Ectodermal cell (in vitro differentiated cells): Measurements from ENCODE around the gene RBFOX2. TPM values are rescaled to one million over a fixed set of nuclear protein-coding genes. Genes with fewer than 3 reads are reported as not detected.
"Not testable (repeated sequence)": the region's sequence is repeated elsewhere in the genome, so short reads cannot be mapped to it uniquely, and the experiment has no call there.

Source experiments
- H3K27ac ChIP-seq: 2 replicates; pipeline ENCODE4 v1.7.0; 2013; ENCODE audit warnings: mild to moderate bottlenecking, low read depth, low read length; ENCODE audit not compliant: insufficient read depth, poor library complexity, severe bottlenecking
- H3K27me3 ChIP-seq: 2 replicates; pipeline ENCODE4 v1.7.0; 2013; ENCODE audit warnings: mild to moderate bottlenecking, low read length; ENCODE audit not compliant: insufficient read depth, control insufficient read depth, poor library complexity, severe bottlenecking
- H3K36me3 ChIP-seq: one replicate; pipeline ENCODE4 v1.7.0; 2013; ENCODE audit warnings: low read length; ENCODE audit not compliant: control insufficient read depth, insufficient read depth
- H3K4me1 ChIP-seq: one replicate; pipeline ENCODE4 v1.7.0; 2013; ENCODE audit warnings: low read length; ENCODE audit not compliant: control insufficient read depth, insufficient read depth
- H3K4me3 ChIP-seq: 2 replicates; pipeline ENCODE4 v1.7.0; 2013; ENCODE audit warnings: low read depth, low read length, control low read depth; ENCODE audit not compliant: insufficient read depth
- H3K9me3 ChIP-seq: 2 replicates; pipeline ENCODE4 v1.7.0; 2013; ENCODE audit warnings: mild to moderate bottlenecking, low read length, moderate library complexity; ENCODE audit not compliant: control insufficient read depth
- WGBS, 2 experiments: methylation state at CpG; one replicate each; pipeline ENCODE4 v1.1.7; 2013; ENCODE audit warnings: missing lambda C conversion rate in 2 of 2; 5-methylcytosine and 5-hydroxymethylcytosine counted together
- polyA plus RNA-seq, 4 experiments: library from polyadenylated mRNA; stranded (reverse); fragments of 50-300 nt; gene quantifications; one replicate each; pipeline ENCODE4 v1.2.3, GENCODE V29; 2013

RBFOX2 gene
- 159 TPM for polyA plus RNA-seq (2013, experiment 1 of 4)
- 170 TPM for polyA plus RNA-seq (2013, experiment 2 of 4)
- 126 TPM for polyA plus RNA-seq (2013, experiment 3 of 4)
- 142 TPM for polyA plus RNA-seq (2013, experiment 4 of 4)

GRCh38 chr22:36028646-36029405 lies at the start of gene RBFOX2:
Gene RBFOX2, minus strand, starts transcription at chr22:36028824. Its CDS starts 399 bp downstream, at chr22:36028425.
- peaks cover 9% of the 10 kb centered on the region for H3K4me1 ChIP-seq
- no peaks in the 10 kb centered on the region for H3K36me3 ChIP-seq
- H3K9me3 ChIP-seq: no peaks in the 10 kb centered on the region
- H3K4me3 ChIP-seq: peak within 1 kb of the TSS; percentile 83
- H3K27me3 ChIP-seq: no peaks in the 10 kb centered on the region
- peak within 1 kb of the TSS; percentile 88 for H3K27ac ChIP-seq
- WGBS, 2 experiments: 1 to 2% methylated on average over 74 of the region's 74 CpGs

DNA sequence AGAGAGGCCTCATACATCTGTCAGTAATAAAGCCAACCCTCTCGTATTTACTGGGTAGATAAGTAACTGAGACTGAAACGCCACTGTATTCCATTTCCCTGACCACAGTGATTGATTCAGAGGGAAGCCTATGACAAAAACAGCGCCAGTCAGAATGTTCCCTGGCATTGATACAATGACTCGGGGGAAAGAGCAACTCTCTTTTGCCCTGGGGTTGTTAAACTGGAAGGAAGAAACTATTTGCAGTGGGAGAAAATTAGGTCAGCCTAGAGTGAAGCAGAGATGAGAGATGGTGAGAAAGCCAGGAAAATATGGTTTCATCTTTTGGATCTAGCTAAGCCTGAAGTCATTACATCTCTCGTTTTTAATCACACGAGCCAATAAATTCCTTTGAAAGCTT lies 48.6 kb upstream of the RBFOX2 start:
- H3K4me3 ChIP-seq: no peak overlapping the region
- no peaks in the 10 kb centered on the region for H3K4me1 ChIP-seq
- no peaks in the 10 kb centered on the region for H3K9me3 ChIP-seq
- H3K27me3 ChIP-seq: no peaks in the 10 kb centered on the region
- 92 to 96% methylated on average over 6 of the region's 6 CpGs for WGBS, 2 experiments
- H3K36me3 ChIP-seq: no peaks in the 10 kb centered on the region
- H3K27ac ChIP-seq: no peak overlapping the region

DNA sequence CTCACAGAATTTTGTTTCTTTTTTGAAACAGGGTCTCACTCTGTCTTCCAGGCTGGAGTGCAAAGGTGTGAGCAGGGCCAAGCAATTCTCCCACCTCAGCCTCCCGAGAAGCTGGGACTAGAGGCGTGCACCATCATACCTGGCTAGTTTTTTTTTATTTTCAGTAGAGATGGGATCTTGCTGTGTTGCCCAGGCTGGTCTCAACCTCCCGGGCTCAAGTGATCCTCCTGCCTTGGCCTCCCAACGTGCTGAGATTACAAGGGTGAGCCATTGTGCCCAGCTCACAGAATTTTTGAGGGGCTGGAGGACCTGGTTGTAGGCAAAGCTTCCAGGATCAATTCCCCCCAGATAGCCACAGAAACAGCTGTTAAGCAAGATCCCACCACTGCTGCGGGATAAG lies 47.1 kb upstream of the RBFOX2 start:
- H3K4me1 ChIP-seq: no peaks in the 10 kb centered on the region
- no peaks in the 10 kb centered on the region for H3K9me3 ChIP-seq
- no peaks in the 10 kb centered on the region for H3K36me3 ChIP-seq
- no peaks in the 10 kb centered on the region for H3K27me3 ChIP-seq
- H3K27ac ChIP-seq: no peak overlapping the region
- no peak overlapping the region for H3K4me3 ChIP-seq
- 94% methylated on average over 5 of the region's 5 CpGs for WGBS, 2 experiments

DNA sequence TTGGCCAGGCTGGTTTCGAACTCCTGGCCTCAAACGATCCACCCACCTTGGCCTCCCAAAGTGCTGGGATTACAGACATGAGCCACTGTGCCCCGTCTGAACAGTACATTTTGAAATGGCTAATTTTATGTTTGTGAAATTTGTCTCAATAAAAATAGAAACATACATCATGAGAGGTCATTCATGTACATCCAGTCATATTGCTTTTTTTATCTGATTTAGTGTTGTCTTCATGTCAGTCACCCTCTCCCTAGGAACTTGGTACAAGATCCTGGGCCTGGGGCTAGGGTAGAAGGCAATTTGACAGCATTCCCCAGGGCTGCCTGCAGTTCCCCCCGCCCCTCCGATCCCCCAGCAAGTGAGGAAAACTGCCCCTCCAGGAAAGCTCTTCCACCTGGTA lies 46.6 kb upstream of the RBFOX2 start:
- no peaks in the 10 kb centered on the region for H3K9me3 ChIP-seq
- H3K27ac ChIP-seq: no peak overlapping the region
- H3K4me3 ChIP-seq: no peak overlapping the region
- H3K27me3 ChIP-seq: no peaks in the 10 kb centered on the region
- 93% methylated on average over 5 of the region's 5 CpGs for WGBS, 2 experiments
- H3K4me1 ChIP-seq: no peaks in the 10 kb centered on the region
- no peaks in the 10 kb centered on the region for H3K36me3 ChIP-seq

GRCh38 chr22:36073476-36073875 lies 44.9 kb upstream of the RBFOX2 start:
- Histone ChIP-seq H3K4me3 (no peak overlapping the region), H3K4me1 (no peaks in the 10 kb centered on the region), H3K36me3 (no peaks in the 10 kb centered on the region), H3K9me3 (no peaks in the 10 kb centered on the region), H3K27ac (no peak overlapping the region), H3K27me3 (no peaks in the 10 kb centered on the region)
- WGBS, 2 experiments: 100% methylated on average over 1 of the region's 1 CpG

- H3K36me3 ChIP-seq, H3K4me3 ChIP-seq, H3K27me3 ChIP-seq, H3K27ac ChIP-seq, H3K9me3 ChIP-seq, H3K4me1 ChIP-seq: not testable (repeated sequence)
- 90 to 95% methylated on average over 2 of the region's 2 CpGs for WGBS, 2 experiments
Observed at GRCh38 chr22:36070645-36071044, 42.0 kb upstream of the RBFOX2 start.

DNA sequence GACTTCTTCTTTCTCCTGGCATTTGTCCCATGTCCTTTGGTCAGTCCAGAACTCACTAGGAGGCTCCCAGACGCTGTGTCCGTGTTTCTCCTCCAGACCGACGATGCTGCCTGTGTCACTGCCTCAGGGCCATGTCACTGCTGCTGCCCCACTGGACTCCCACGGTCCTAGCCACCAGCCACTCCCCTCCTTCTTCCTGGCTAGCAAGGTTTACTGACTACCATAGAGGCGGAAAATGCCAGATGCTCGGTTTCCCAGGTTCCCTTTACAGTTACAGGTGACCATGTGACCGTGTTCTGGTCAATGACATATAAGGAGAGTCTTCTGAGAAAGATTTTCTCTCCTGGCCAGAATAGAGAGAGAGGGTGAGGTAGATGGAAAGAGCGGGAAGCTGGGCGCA lies 40.7 kb upstream of the RBFOX2 start:
- 86 to 89% methylated on average over 10 of the region's 10 CpGs for WGBS, 2 experiments

GRCh38 chr22:36068776-36069344 lies 40.2 kb upstream of the RBFOX2 start:
- Histone ChIP-seq H3K27ac (no peak overlapping the region), H3K4me1 (peaks cover 7% of the 10 kb centered on the region), H3K27me3 (no peaks in the 10 kb centered on the region), H3K36me3 (no peaks in the 10 kb centered on the region), H3K4me3 (no peak overlapping the region), H3K9me3 (no peaks in the 10 kb centered on the region)
- 85 to 87% methylated on average over 5 to 6 of the region's 6 CpGs for WGBS, 2 experiments

More for the DNA sequence above, 40.7 kb upstream of the RBFOX2 start:
- H3K27ac ChIP-seq: no peak overlapping the region
- H3K9me3 ChIP-seq: no peaks in the 10 kb centered on the region
- H3K4me3 ChIP-seq: no peak overlapping the region
- no peaks in the 10 kb centered on the region for H3K27me3 ChIP-seq
- H3K36me3 ChIP-seq: no peaks in the 10 kb centered on the region
- peaks cover 7% of the 10 kb centered on the region for H3K4me1 ChIP-seq

DNA sequence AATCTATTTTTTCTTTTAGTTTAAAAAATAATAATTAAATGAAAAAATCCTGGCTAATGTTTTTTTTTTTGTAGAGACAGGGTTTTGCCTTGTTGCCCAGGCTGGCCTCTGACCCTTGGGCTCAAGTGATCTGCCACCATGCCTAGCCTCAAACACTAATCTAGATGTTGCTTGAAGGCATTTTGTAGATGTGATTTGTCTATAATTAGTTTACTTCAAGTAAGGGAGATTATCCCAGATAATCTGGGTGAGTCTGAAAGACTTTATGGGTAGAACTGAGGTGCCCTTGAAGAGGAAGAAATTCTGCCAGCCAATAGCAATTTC lies 38.6 kb upstream of the RBFOX2 start:
- Histone ChIP-seq H3K27ac (no peak overlapping the region), H3K36me3 (no peaks in the 10 kb centered on the region), H3K9me3 (no peaks in the 10 kb centered on the region), H3K4me3 (no peak overlapping the region), H3K27me3 (no peaks in the 10 kb centered on the region), H3K4me1 (peaks cover 7% of the 10 kb centered on the region)

GRCh38 chr22:36065775-36066544 lies 37.3 kb upstream of the RBFOX2 start:
- peak overlapping the region; percentile 43 for H3K4me3 ChIP-seq
- H3K27ac ChIP-seq: peak overlapping the region; percentile 81
- peaks cover 7% of the 10 kb centered on the region for H3K4me1 ChIP-seq
- no peaks in the 10 kb centered on the region for H3K9me3 ChIP-seq
- H3K27me3 ChIP-seq: no peaks in the 10 kb centered on the region
- 7 to 8% methylated on average over 54 of the region's 54 CpGs for WGBS, 2 experiments
- H3K36me3 ChIP-seq: no peaks in the 10 kb centered on the region
